ENCODE results near the gene SSX2IP.
"Not testable (repeated sequence)": the region's sequence is repeated elsewhere in the genome, so short reads cannot be mapped to it uniquely, and the experiment has no call there.

The SSX2IP gene

GRCh38 chr1:84620720-84621313 is 69.4 kb downstream of the SSX2IP start:
- peak; percentile 64 to 67 for DNase-seq (ENCODE audit: extremely low read depth in 1 of 2, low read depth in 1 of 2)

- DNase-seq (ENCODE audit: extremely low read depth in 1 of 2, low read depth in 1 of 2), result peak; percentile 38 to 80
Measured at GRCh38 chr1:84619383-84620102, 70.7 kb downstream of the SSX2IP start.

DNA sequence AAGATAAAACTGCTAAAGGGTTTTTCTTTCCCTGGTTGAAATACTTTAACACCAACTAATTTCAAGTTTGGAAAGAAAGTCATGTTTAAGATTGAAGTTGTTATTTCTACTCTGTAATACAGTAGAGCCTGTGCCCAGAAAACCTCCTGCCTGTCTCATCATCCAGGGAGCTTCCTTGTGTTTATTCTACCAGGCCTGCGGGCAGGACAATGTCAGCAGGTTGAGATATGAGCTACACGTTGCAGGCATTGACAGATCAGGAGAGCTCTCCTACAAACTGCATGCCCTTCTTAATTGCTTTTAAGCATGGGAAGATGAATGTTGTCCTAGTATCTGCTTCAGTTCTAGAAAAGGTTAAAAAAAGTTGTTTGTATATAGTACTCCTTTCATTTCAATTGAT is 72.9 kb downstream of the SSX2IP start:
- no peak for DNase-seq (ENCODE audit: extremely low read depth in 1 of 2, low read depth in 1 of 2)

GRCh38 chr1:84615790-84616189 is 74.5 kb downstream of the SSX2IP start:
- no peak for DNase-seq (ENCODE audit: extremely low read depth in 1 of 2, low read depth in 1 of 2)

DNA sequence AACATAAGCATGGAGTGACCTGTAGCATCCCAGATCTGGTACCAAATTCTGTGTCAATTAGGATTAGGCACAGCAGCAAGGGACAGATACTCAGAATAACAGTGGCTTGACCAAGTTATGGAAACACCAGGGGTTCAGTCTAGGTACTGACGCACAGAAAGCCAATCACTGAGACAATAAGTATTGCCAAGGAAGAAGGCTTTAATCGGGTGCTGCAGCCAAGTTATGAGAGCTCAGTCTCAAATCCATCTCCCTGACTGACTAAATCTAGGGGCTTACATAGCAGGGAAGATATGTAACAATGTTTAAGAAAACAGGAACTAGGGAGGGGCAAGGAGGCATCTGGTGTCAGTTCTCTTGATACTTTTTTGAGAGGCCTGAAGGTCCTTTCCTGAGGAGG is 76.4 kb downstream of the SSX2IP start:
- no peak for DNase-seq (ENCODE audit: extremely low read depth in 1 of 2, low read depth in 1 of 2)

DNA sequence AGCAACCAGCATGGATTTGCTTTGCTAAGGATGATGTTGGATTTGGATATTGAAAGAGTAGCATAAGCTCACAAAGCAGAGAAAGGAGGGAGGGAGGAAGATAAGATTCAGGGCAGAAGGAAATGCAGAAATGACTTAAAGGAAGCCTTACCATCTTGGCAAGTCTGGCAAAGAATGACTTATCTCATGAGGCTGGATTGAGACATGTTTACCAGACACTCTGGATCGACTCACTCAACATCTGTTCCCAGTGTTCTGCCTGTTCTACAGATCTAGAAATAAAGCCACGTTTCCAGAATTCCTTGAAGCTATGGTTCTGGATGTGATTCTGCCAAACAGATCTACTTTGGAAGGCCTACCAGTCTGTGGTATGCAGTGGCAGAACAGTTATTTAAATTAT is 77.2 kb downstream of the SSX2IP start:
- DNase-seq (ENCODE audit: extremely low read depth in 1 of 2, low read depth in 1 of 2), result no peak

- no peak for DNase-seq (ENCODE audit: extremely low read depth in 1 of 2, low read depth in 1 of 2)
Measured at GRCh38 chr1:84611796-84612195, 78.5 kb downstream of the SSX2IP start.

- no peak for DNase-seq (ENCODE audit: extremely low read depth in 1 of 2, low read depth in 1 of 2)
Measured at GRCh38 chr1:84611091-84611490, 79.2 kb downstream of the SSX2IP start.

DNA sequence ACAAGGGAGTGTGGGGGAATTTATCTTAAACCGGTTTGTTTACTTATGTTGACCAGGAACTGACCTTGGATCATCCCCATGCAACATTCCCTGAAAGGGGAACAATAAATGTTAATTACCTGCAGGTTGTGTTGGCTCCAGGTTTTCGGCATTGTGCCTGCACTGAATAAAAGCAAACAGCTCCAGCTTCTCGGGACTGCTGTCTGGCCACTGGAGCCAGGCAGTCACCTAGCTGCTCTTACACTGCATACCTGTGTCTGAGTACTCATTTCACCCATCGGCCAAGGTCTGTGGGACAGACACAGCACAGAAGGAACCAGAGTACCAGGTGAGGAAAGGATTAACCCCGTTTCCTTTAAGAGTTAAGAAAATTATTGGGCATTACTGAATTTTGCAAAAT is 83.3 kb downstream of the SSX2IP start:
- DNase-seq (ENCODE audit: extremely low read depth in 1 of 2, low read depth in 1 of 2), result no peak

- DNase-seq (ENCODE audit: extremely low read depth in 1 of 2, low read depth in 1 of 2), result no peak
Measured at GRCh38 chr1:84605157-84605556, 85.1 kb downstream of the SSX2IP start.

- DNase-seq (ENCODE audit: extremely low read depth in 1 of 2, low read depth in 1 of 2), result no peak
Measured at GRCh38 chr1:84603941-84604830, 86.1 kb downstream of the SSX2IP start.

DNA sequence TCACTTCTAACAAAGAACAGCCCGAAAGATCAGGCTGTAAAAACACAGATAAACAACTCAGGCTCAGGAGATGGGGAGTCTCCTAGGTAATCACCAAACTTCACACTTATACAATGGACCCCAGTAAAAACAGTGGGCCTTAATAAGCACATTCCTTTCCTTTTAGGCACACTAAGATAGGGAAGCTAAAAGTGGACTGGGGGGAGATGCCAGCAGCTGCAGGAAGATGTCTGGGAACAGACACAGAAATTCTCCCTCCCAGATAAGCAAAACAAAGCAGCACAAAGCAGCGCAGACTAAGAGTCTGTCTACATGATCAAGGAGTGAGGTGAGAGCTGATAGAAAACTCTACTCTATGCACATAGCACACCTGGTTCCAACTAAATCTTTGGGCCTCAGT is 87.0 kb downstream of the SSX2IP start:
- DNase-seq (ENCODE audit: extremely low read depth in 1 of 2, low read depth in 1 of 2), result no peak

GRCh38 chr1:84600796-84601195 is 89.5 kb downstream of the SSX2IP start:
- no peak for DNase-seq (ENCODE audit: extremely low read depth in 1 of 2, low read depth in 1 of 2)

DNA sequence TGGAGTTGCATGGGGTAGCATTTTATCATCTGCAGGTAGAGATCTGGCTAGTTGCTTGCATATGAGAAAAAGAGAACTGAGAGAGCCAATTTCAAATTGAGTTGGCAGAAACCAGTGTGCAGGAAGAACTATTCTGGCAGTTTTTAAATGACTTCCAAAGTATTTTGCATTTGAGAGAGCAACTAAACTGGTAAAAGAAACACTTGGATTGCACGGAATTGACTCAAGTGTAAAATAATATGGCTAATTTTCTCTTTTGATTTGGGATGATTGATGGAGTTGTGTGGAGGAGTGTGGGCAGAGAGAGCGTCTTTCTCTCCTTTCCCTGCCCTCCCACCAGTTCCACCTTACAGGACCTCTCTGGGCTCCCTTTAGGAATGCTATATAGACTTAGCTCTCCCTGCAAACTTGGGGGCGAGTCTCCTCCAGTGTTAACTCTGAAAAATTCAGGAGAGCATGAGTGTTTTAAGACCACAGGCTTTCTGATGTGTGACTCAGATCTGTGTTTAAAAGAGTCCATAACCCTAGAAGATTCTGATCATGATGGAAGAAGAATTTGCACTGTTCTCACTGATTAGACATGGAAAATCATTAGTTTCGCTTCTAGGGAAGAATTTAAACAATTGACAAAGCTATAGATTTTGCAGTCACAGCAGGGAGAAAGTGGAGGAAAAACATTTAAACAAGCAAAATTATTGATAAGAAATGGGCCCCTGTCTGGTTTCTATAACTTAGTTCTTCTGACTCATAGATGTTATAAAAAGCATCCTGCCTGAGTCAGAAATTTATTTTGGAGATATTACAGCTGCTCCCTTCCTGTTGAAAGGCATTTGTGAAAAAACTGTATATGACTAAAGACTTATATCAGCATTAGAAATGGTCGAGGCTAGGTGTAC is 91.2 kb downstream of the SSX2IP start:
- no peak for DNase-seq (ENCODE audit: extremely low read depth in 1 of 2, low read depth in 1 of 2)

DNA sequence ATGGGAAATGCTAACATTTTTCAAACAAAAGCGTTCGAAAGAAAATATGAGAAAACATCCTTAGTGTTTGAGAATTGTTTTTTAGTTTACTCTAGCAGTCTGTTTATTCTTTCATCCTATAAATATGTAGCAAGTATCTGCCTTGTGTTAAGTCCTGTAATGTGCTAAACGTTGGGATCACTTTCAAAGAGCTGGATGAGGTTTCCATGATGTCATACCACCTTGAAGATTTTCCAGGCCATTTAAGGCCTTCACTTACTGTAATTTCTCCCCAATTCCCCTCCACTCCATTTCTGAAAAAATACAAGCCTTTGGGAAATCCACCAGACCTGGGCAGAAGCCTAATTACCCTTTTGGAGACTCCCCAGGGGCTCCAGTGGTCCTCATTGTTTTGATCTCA is 91.8 kb downstream of the SSX2IP start:
- DNase-seq (ENCODE audit: extremely low read depth in 1 of 2, low read depth in 1 of 2), result no peak

GRCh38 chr1:84597011-84597410 is 93.2 kb downstream of the SSX2IP start:
- no peak for DNase-seq (ENCODE audit: extremely low read depth in 1 of 2, low read depth in 1 of 2)

- not testable (repeated sequence) for DNase-seq (ENCODE audit: extremely low read depth in 1 of 2, low read depth in 1 of 2)
Measured at GRCh38 chr1:84594959-84595358, 95.3 kb downstream of the SSX2IP start.
